Left lobe of liver (tissue), 2 donors: ENCODE data around the gene CTNNA2. TPM values are rescaled to one million over a fixed set of nuclear protein-coding genes. Genes with fewer than 3 reads are reported as not detected.
"Not testable (repeated sequence)": the region's sequence is repeated elsewhere in the genome, so short reads cannot be mapped to it uniquely, and the experiment has no call there.

ENCODE experiments used
- ATAC-seq: fragments of 200-7000 bp; cut with Tn5 transposase; one replicate; pipeline ENCODE4 v1.9.1; 2020; ENCODE audit warnings: mild to moderate bottlenecking, moderate library complexity
- DNase-seq: peaks from one replicate; pipeline ENCODE4 v3.0.0-alpha.2; 2020; ENCODE audit warnings: low spot score
- total RNA-seq: library from RNA; stranded (reverse); gene quantifications from one replicate; pipeline ENCODE4 v1.2.1, GENCODE V29; 2021
- donor health status: DM: no; HTN: no; CAD: no; lungs with moderate emphysema.
- donor health status: DM: no; HTN: yes; CAD: no.

CTNNA2 gene
- total RNA-seq, 1 donor from 2014 or later, result not detected

- DNase-seq (no peak), ATAC-seq (no peak)
These were observed 656.0 kb downstream of the CTNNA2 start for GRCh38 chr2:80168801-80169200.

- no peak for ATAC-seq
- DNase-seq, result no peak
These were observed 657.2 kb downstream of the CTNNA2 start for GRCh38 chr2:80169811-80170594.

GRCh38 chr2:80185091-80185490 lies 672.2 kb downstream of the CTNNA2 start:
- ATAC-seq (no peak), DNase-seq (no peak)

GRCh38 chr2:80186262-80186661 lies 673.4 kb downstream of the CTNNA2 start:
- DNase-seq, result no peak
- no peak for ATAC-seq

- ATAC-seq, result no peak
- no peak for DNase-seq
These were observed 674.3 kb downstream of the CTNNA2 start for GRCh38 chr2:80187156-80187555.

- DNase-seq, result no peak
These were observed 677.3 kb downstream of the CTNNA2 start for GRCh38 chr2:80190166-80190565.

GRCh38 chr2:80193566-80193965 lies 680.7 kb downstream of the CTNNA2 start:
- DNase-seq (no peak), ATAC-seq (no peak)

More at GRCh38 chr2:80190166-80190565, 677.3 kb downstream of the CTNNA2 start:
- ATAC-seq, result no peak

GRCh38 chr2:80195034-80195433 lies 682.2 kb downstream of the CTNNA2 start:
- ATAC-seq (no peak), DNase-seq (no peak)

- no peak for ATAC-seq
- no peak for DNase-seq
These were observed 685.2 kb downstream of the CTNNA2 start for GRCh38 chr2:80198042-80198441.

- DNase-seq (no peak), ATAC-seq (no peak)
These were observed 686.7 kb downstream of the CTNNA2 start for GRCh38 chr2:80199504-80199903.

GRCh38 chr2:80203929-80204328 lies 691.1 kb downstream of the CTNNA2 start:
- not testable (repeated sequence) for ATAC-seq, DNase-seq

GRCh38 chr2:80205498-80205897 lies 692.6 kb downstream of the CTNNA2 start:
- ATAC-seq (no peak), DNase-seq (no peak)

GRCh38 chr2:80209458-80209857 lies 696.6 kb downstream of the CTNNA2 start:
- DNase-seq (no peak), ATAC-seq (no peak)

- no peak for ATAC-seq
- DNase-seq, result no peak
These were observed 704.6 kb downstream of the CTNNA2 start for GRCh38 chr2:80217446-80217845.

- no peak for ATAC-seq
- DNase-seq, result no peak
These were observed 709.8 kb downstream of the CTNNA2 start for GRCh38 chr2:80222644-80223043.

GRCh38 chr2:80231421-80231820 lies 718.6 kb downstream of the CTNNA2 start:
- ATAC-seq (no peak), DNase-seq (no peak)

GRCh38 chr2:80233333-80233732 lies 720.5 kb downstream of the CTNNA2 start:
- ATAC-seq, result no peak
- DNase-seq, result no peak

GRCh38 chr2:80238692-80239469 lies 726.0 kb downstream of the CTNNA2 start:
- peak; percentile 86 for ATAC-seq
- peak; percentile 45 for DNase-seq

GRCh38 chr2:80242355-80242910 lies 729.6 kb downstream of the CTNNA2 start:
- no peak for ATAC-seq
- no peak for DNase-seq

GRCh38 chr2:80244905-80245584 lies 732.2 kb downstream of the CTNNA2 start:
- DNase-seq, result no peak
- ATAC-seq, result no peak

GRCh38 chr2:80246534-80246933 lies 733.7 kb downstream of the CTNNA2 start:
- no peak for ATAC-seq
- no peak for DNase-seq
